H1 (cell line): Measurements from ENCODE around the gene MYL11. TPM values are rescaled to one million over a fixed set of nuclear protein-coding genes. Genes with fewer than 3 reads are reported as not detected.

Experiments
- CTCF ChIA-PET: fragments of 300-600 bp; sonication (Branson Sonifier 250); formaldehyde crosslinking; loops from one replicate; lab custom pipeline; 2021; ENCODE audit not compliant: partially characterized antibody; lab: Charles Lee
- POLR2A ChIA-PET: fragments of 300-600 bp; sonication (Branson Sonifier 250); formaldehyde crosslinking; loops from one replicate; lab custom pipeline; 2021; ENCODE audit warnings: inconsistent platforms; ENCODE audit not compliant: partially characterized antibody; lab: Charles Lee
- DNase-seq, 2 experiments: peaks; one replicate each; pipeline versions ENCODE4 v3.0.0 to v3.0.0-alpha.2; 2010 to 2022; ENCODE audit warnings: low spot score in 2 of 2, low read depth in 1 of 2, mixed read lengths in 1 of 2
- FAIRE-seq: peaks from 2 replicates; lab custom pipeline; 2011; peaks lifted over from hg19 to GRCh38; lab: Jason Lieb, UNC
- H2AFZ ChIP-seq: 2 replicates; pipeline ENCODE4 v1.8.1; 2012; ENCODE audit warnings: low read length, inconsistent platforms
- H2AK5ac ChIP-seq: 2 replicates; pipeline ENCODE4 v1.6.1; 2013; ENCODE audit warnings: low read depth, low read length
- H2BK120ac ChIP-seq: replicated peaks from 2 replicates; pipeline ENCODE3; 2013; ENCODE audit warnings: low read depth, low read length, inconsistent platforms
- H2BK12ac ChIP-seq: 2 replicates; pipeline ENCODE4 v1.6.1; 2013; ENCODE audit warnings: low read depth, low read length
- H2BK15ac ChIP-seq: 2 replicates; pipeline ENCODE4 v1.6.1; 2013; ENCODE audit warnings: low read length
- H2BK20ac ChIP-seq: 2 replicates; pipeline ENCODE4 v1.6.1; 2013; ENCODE audit warnings: low read length
- H2BK5ac ChIP-seq: 2 replicates; pipeline ENCODE4 v1.6.1; 2013; ENCODE audit warnings: low read depth, low read length
- H3K14ac ChIP-seq: 2 replicates; pipeline ENCODE4 v1.6.1; 2013; ENCODE audit warnings: inconsistent platforms; ENCODE audit not compliant: insufficient read length
- H3K18ac ChIP-seq: 2 replicates; pipeline ENCODE4 v1.6.1; 2013; ENCODE audit warnings: low read length; ENCODE audit errors: extremely low read depth
- H3K23ac ChIP-seq: 2 replicates; pipeline ENCODE4 v1.6.1; 2013; ENCODE audit warnings: inconsistent platforms; ENCODE audit not compliant: insufficient read length
- H3K23me2 ChIP-seq: 2 replicates; pipeline ENCODE4 v1.6.1; 2013; ENCODE audit warnings: low read depth, low read length
- H3K27ac ChIP-seq: 2 replicates; pipeline ENCODE4 v1.6.1; 2011; ENCODE audit warnings: low read depth, low read length, inconsistent platforms
- H3K27me3 ChIP-seq, 4 experiments: replicated peaks in 1 of 4; 1 replicate in 1 of 4; 2 replicates in 3 of 4; pipeline versions ENCODE4 v1.6.1 to v1.8.1; 2011 to 2013; ENCODE audit warnings: low read length in 3 of 4, mild to moderate bottlenecking in 3 of 4, inconsistent platforms in 2 of 4, mixed read lengths in 2 of 4, moderate library complexity in 1 of 4; ENCODE audit not compliant: control insufficient read depth in 3 of 4, insufficient read depth in 3 of 4; ENCODE audit errors: extremely low read depth in 1 of 4
- H3K36me3 ChIP-seq, 4 experiments: 2 replicates each; pipeline versions ENCODE4 v1.6.1 to v1.8.1; 2011 to 2013; ENCODE audit warnings: mild to moderate bottlenecking in 4 of 4, low read length in 3 of 4, moderate library complexity in 2 of 4, control low read depth in 1 of 4, inconsistent platforms in 1 of 4; ENCODE audit not compliant: insufficient read depth in 4 of 4, control insufficient read depth in 2 of 4
- H3K4ac ChIP-seq: replicated peaks from 2 replicates; pipeline ENCODE3; 2013; ENCODE audit warnings: low read length, low read depth, mixed read lengths, inconsistent platforms; ENCODE audit not compliant: insufficient read length
- H3K4me1 ChIP-seq, 4 experiments: replicated peaks in 1 of 4; 1 replicate in 1 of 4; 2 replicates in 3 of 4; pipeline versions ENCODE4 v1.6.1 to v1.8.1; 2011 to 2013; ENCODE audit warnings: low read length in 3 of 4, inconsistent platforms in 2 of 4, mixed read lengths in 1 of 4; ENCODE audit not compliant: insufficient read depth in 4 of 4, control insufficient read depth in 3 of 4
- H3K4me2 ChIP-seq, 2 experiments: 2 replicates each; pipeline versions ENCODE4 v1.6.1 to v1.8.1; 2011 to 2013; ENCODE audit warnings: low read depth in 2 of 2, low read length in 2 of 2, control low read depth in 1 of 2, inconsistent platforms in 1 of 2, mild to moderate bottlenecking in 1 of 2; ENCODE audit not compliant: insufficient read depth in 1 of 2
- H3K4me3 ChIP-seq, 4 experiments: fragments of 200-600, 300-600 bp in 1 of 4; sonication (generic), shearing (Covaris generic), sonication (Bioruptor Twin) in 1 of 4; 2 replicates each; pipeline versions ENCODE4 v1.5.1 to v1.8.1; 2011 to 2016; ENCODE audit warnings: low read length in 4 of 4, low read depth in 3 of 4, control low read depth in 2 of 4, inconsistent platforms in 2 of 4, mild to moderate bottlenecking in 2 of 4, mixed read lengths in 1 of 4, moderate library complexity in 1 of 4; ENCODE audit not compliant: insufficient read depth in 2 of 4; ENCODE audit errors: extremely low read depth in 1 of 4
- H3K56ac ChIP-seq: replicated peaks from 2 replicates; pipeline ENCODE3; 2013; ENCODE audit warnings: low read depth, mild to moderate bottlenecking, mixed read lengths, low read length, inconsistent platforms; ENCODE audit not compliant: insufficient read length
- H3K79me1 ChIP-seq: 2 replicates; pipeline ENCODE4 v1.6.1; 2013; ENCODE audit warnings: low read depth, low read length, control low read depth
- H3K79me2 ChIP-seq, 2 experiments: 2 replicates each; pipeline versions ENCODE4 v1.6.1 to v1.8.1; 2012 to 2013; ENCODE audit warnings: low read length in 2 of 2, mild to moderate bottlenecking in 2 of 2, inconsistent platforms in 1 of 2; ENCODE audit not compliant: insufficient read depth in 2 of 2, control insufficient read depth in 1 of 2
- H3K9ac ChIP-seq, 4 experiments: replicated peaks in 1 of 4; 1 replicate in 1 of 4; 2 replicates in 3 of 4; pipeline versions ENCODE4 v1.6.1 to v1.8.1; 2011 to 2013; ENCODE audit warnings: low read depth in 3 of 4, low read length in 3 of 4, control low read depth in 2 of 4, mild to moderate bottlenecking in 2 of 4, moderate library complexity in 2 of 4, inconsistent platforms in 1 of 4; ENCODE audit errors: extremely low read depth in 1 of 4
- H3K9me3 ChIP-seq, 2 experiments: 2 replicates each; pipeline versions ENCODE4 v1.6.1 to v1.8.1; 2012 to 2013; ENCODE audit warnings: mild to moderate bottlenecking in 2 of 2, moderate library complexity in 2 of 2, control low read depth in 1 of 2, inconsistent platforms in 1 of 2, low read depth in 1 of 2, low read length in 1 of 2, mixed read lengths in 1 of 2; ENCODE audit not compliant: insufficient read depth in 2 of 2
- H4K20me1 ChIP-seq, 2 experiments: replicated peaks in 1 of 2; 2 replicates each; pipeline versions ENCODE3 to v1.8.1; 2011 to 2013; ENCODE audit warnings: inconsistent platforms in 2 of 2, low read length in 2 of 2, mild to moderate bottlenecking in 1 of 2; ENCODE audit not compliant: insufficient read depth in 2 of 2, control insufficient read depth in 1 of 2
- H4K5ac ChIP-seq: 2 replicates; pipeline ENCODE4 v1.6.1; 2013; ENCODE audit warnings: low read length, low read depth, mixed read lengths, inconsistent platforms; ENCODE audit not compliant: insufficient read length
- H4K8ac ChIP-seq: 2 replicates; pipeline ENCODE4 v1.8.0; 2013; ENCODE audit warnings: mild to moderate bottlenecking, moderate library complexity, low read length, inconsistent platforms; ENCODE audit not compliant: insufficient read depth; ENCODE audit errors: extremely low read depth
- H4K91ac ChIP-seq: replicated peaks from 2 replicates; pipeline ENCODE3; 2013; ENCODE audit warnings: low read length, mixed read lengths, inconsistent platforms; ENCODE audit not compliant: insufficient read length
- ATF2 ChIP-seq: IDR thresholded peaks from 2 replicates; pipeline ENCODE4 v1.6.1; 2012; ENCODE audit warnings: low read length, inconsistent platforms
- ATF3 ChIP-seq: IDR thresholded peaks from 2 replicates; pipeline ENCODE4 v1.6.1; 2011; ENCODE audit warnings: low read depth, mild to moderate bottlenecking, low read length; ENCODE audit not compliant: insufficient read depth
- CHD1 ChIP-seq: IDR thresholded peaks from 2 replicates; pipeline ENCODE4 v1.6.1; 2012; ENCODE audit warnings: low read depth, low read length, improper control_type of control experiment
- E2F6 ChIP-seq: IDR thresholded peaks from 2 replicates; pipeline ENCODE4 v1.6.1; 2012; ENCODE audit warnings: inconsistent platforms
- EP300 ChIP-seq, 2 experiments: IDR thresholded peaks; 1 replicate in 1 of 2; 2 replicates in 1 of 2; pipeline ENCODE4 v1.6.1; 2011 to 2012; ENCODE audit warnings: low read depth in 2 of 2, low read length in 2 of 2, mild to moderate bottlenecking in 2 of 2, borderline replicate concordance in 1 of 2, inconsistent platforms in 1 of 2, moderate library complexity in 1 of 2
- NRF1 ChIP-seq: IDR thresholded peaks from 2 replicates; pipeline ENCODE4 v1.6.1; 2011; ENCODE audit warnings: mild to moderate bottlenecking, low read depth, low read length, improper control_type of control experiment
- POLR2A ChIP-seq, 2 experiments: IDR thresholded peaks; 1 replicate in 1 of 2; 2 replicates in 1 of 2; pipeline ENCODE4 v1.6.1; 2011; ENCODE audit warnings: low read depth in 2 of 2, low read length in 2 of 2, mild to moderate bottlenecking in 2 of 2; ENCODE audit errors: control extremely low read depth in 1 of 2
- RXRA ChIP-seq: IDR thresholded peaks from 2 replicates; pipeline ENCODE4 v1.6.1; 2011; ENCODE audit warnings: low read depth, mild to moderate bottlenecking, low read length, moderate library complexity; ENCODE audit not compliant: insufficient read depth
- SP4 ChIP-seq: IDR thresholded peaks from 2 replicates; pipeline ENCODE4 v1.6.1; 2012; ENCODE audit warnings: low read length, inconsistent platforms
- TEAD4 ChIP-seq: IDR thresholded peaks from 2 replicates; pipeline ENCODE4 v1.6.1; 2012; ENCODE audit warnings: low read depth, low read length, inconsistent platforms, mixed read lengths
- WGBS, 2 experiments: shearing (Covaris generic) in 1 of 2; methylation state at CpG; one replicate each; pipeline versions ENCODE4 v1.1.6 to v1.1.7; 2013 to 2015; ENCODE audit warnings: low lambda C conversion rate in 2 of 2, mixed read lengths in 2 of 2, inconsistent platforms in 1 of 2, low coverage in 1 of 2, missing lambda C conversion rate in 1 of 2; ENCODE audit not compliant: insufficient replicate concordance in 2 of 2, insufficient coverage in 1 of 2, insufficient read length in 1 of 2; ENCODE audit errors: extremely low coverage in 1 of 2, missing lambda C conversion rate in 1 of 2; 5-methylcytosine and 5-hydroxymethylcytosine counted together
- polyA plus RNA-seq, 7 experiments: library from polyadenylated mRNA; depleted of rRNA in 3 of 7; stranded (reverse) in 5 of 7; unstranded in 2 of 7; fragments of >200 nt in 5 of 7; fragments of 200-250 nt in 2 of 7; gene quantifications; 1 replicate in 5 of 7; 2 replicates in 1 of 7; 4 replicates in 1 of 7; pipeline versions ENCODE4 v1.2.1 to v1.2.3, GENCODE V29; 2011 to 2013; ENCODE audit warnings: missing spikeins in 2 of 7, mixed read lengths in 2 of 7
- total RNA-seq: library from RNA; stranded (reverse); fragmentation: NEBNext Ultra II Directional; extraction: Animal tissue kit (Norgen Biotek cat#: 25700); gene quantifications from 2 replicates; pipeline ENCODE4 v1.2.1, GENCODE V29; 2021

MYL11 gene
- total and polyA plus RNA-seq, 2 of the 8 experiments (the other 6 are each of a cell fraction or from before 2014, with no cell fraction given), result 1.2 to 1.4 TPM

- no peak overlapping the region for H3K4me2 ChIP-seq
- H2BK15ac ChIP-seq, result no peak overlapping the region
- no peak overlapping the region for H3K14ac ChIP-seq
- TF ChIP-seq ATF2 (no peak), EP300 (IDR thresholded peaks at IDR 0.05; ENCODE audit: borderline replicate concordance in 1 of 2, low read depth in 2 of 2, low read length in 2 of 2) (no peak), POLR2A (IDR thresholded peaks at IDR 0.05; ENCODE audit: control extremely low read depth in 1 of 2, low read depth in 2 of 2, low read length in 2 of 2) (no peak), ATF3 (no peak), E2F6 (no peak), SP4 (no peak), CHD1 (no peak), RXRA (no peak), TEAD4 (no peak), NRF1 (no peak)
- H3K27ac ChIP-seq, result no peak overlapping the region
- H3K36me3 ChIP-seq, result peaks cover 0 to 4% (median 3%) of the 10 kb centered on the region in 4 experiments; a peak in 3 of 8 replicates
- H3K4ac ChIP-seq, result no peak overlapping the region
- no peak overlapping the region for H2BK12ac ChIP-seq
- H2BK120ac ChIP-seq, result no peak overlapping the region
- H3K27me3 ChIP-seq, result no peaks in the 10 kb centered on the region
- no peak overlapping the region for H3K9ac ChIP-seq
- no peak overlapping the region for H2AFZ ChIP-seq
- H3K4me1 ChIP-seq, result peaks cover 0 to 1% (median under 1%) of the 10 kb centered on the region in 4 experiments; a peak in 5 of 7 replicates
- 92% methylated on average over 7 of the region's 7 CpGs; no CpG with 5 or more reads in 1 of the 2 experiments for WGBS, 2 experiments
- ChIA-PET POLR2A (interaction anchor here (7.9 kb wide), 1 partner anchor 8 kb away, joined by 79 read pairs; the partner anchor contains the start of gene TBC1D10B), CTCF (interaction anchor here (1.7 kb wide), 2 partner anchors 10 to 38 kb away, joined by 3 to 4 read pairs; no protein-coding TSS in a partner anchor)
- no peak overlapping the region for H3K23ac ChIP-seq
- no peaks in the 10 kb centered on the region for H3K23me2 ChIP-seq
- H3K18ac ChIP-seq, result no peak overlapping the region
- H3K56ac ChIP-seq, result no peak overlapping the region
- peaks cover 4 to 15% of the 10 kb centered on the region in 2 experiments for H4K20me1 ChIP-seq
- no peak overlapping the region for H4K5ac ChIP-seq
- no peaks in the 10 kb centered on the region; a peak in 1 of 4 replicates for H3K79me2 ChIP-seq
- no peak overlapping the region for H4K8ac ChIP-seq
- H3K79me1 ChIP-seq, result peaks cover 2% of the 10 kb centered on the region; the same call in 1 of the 2 replicates
- H2AK5ac ChIP-seq, result no peak overlapping the region
- no peak overlapping the region for H3K4me3 ChIP-seq
- no peak overlapping the region for H2BK20ac ChIP-seq
- H3K9me3 ChIP-seq, result no peaks in the 10 kb centered on the region
- FAIRE-seq (no peak), DNase-seq (no peak)
- H2BK5ac ChIP-seq, result no peak overlapping the region
- H4K91ac ChIP-seq, result no peak overlapping the region
These were observed 13.4 kb upstream of the MYL11 start for GRCh38 chr16:30361180-30361579.
